Muscle layer of colon (tissue), 2 donors: Measurements from ENCODE around the gene CD300LB.
"Not testable (repeated sequence)": the region's sequence is repeated elsewhere in the genome, so short reads cannot be mapped to it uniquely, and the experiment has no call there.

ENCODE experiments used
- H3K27ac ChIP-seq: one replicate; pipeline ENCODE4 v1.7.0; 2013; ENCODE audit warnings: low read depth, mild to moderate bottlenecking, low read length, moderate library complexity
- H3K27me3 ChIP-seq, 2 donors: one replicate each; pipeline ENCODE4 v1.7.0; 2013; ENCODE audit warnings: low read length in 2 of 2, mild to moderate bottlenecking in 2 of 2; ENCODE audit not compliant: insufficient read depth in 2 of 2, control insufficient read depth in 1 of 2
- H3K36me3 ChIP-seq: one replicate; pipeline ENCODE4 v1.7.0; 2013; ENCODE audit warnings: mild to moderate bottlenecking, low read length; ENCODE audit not compliant: insufficient read depth
- H3K4me1 ChIP-seq: one replicate; pipeline ENCODE4 v1.7.0; 2013; ENCODE audit warnings: mild to moderate bottlenecking, low read length; ENCODE audit not compliant: insufficient read depth
- H3K4me3 ChIP-seq, 2 donors: one replicate each; pipeline ENCODE4 v1.7.0; 2013; ENCODE audit warnings: low read length in 2 of 2, low read depth in 1 of 2, mild to moderate bottlenecking in 1 of 2, moderate library complexity in 1 of 2
- H3K9ac ChIP-seq: one replicate; pipeline ENCODE4 v1.7.0; 2013; ENCODE audit warnings: low read length
- H3K9me3 ChIP-seq: one replicate; pipeline ENCODE4 v1.7.0; 2013; ENCODE audit warnings: mild to moderate bottlenecking, low read length
- donor health status: abdominal sarcoma.
- donor health status: Adenocarcinoma of cecum.

The CD300LB gene

GRCh38 chr17:74522381-74523105 lies 8.7 kb downstream of the CD300LB start:
- Histone ChIP-seq H3K4me1 (no peaks in the 10 kb centered on the region), H3K9me3 (no peaks in the 10 kb centered on the region), H3K36me3 (no peaks in the 10 kb centered on the region), H3K27ac (no peak overlapping the region), H3K27me3 (no peaks in the 10 kb centered on the region), H3K9ac (no peak overlapping the region), H3K4me3 (no peak overlapping the region)

GRCh38 chr17:74521701-74522201 lies 9.5 kb downstream of the CD300LB start:
- Histone ChIP-seq H3K9me3 (no peaks in the 10 kb centered on the region), H3K27ac (no peak overlapping the region), H3K27me3 (no peaks in the 10 kb centered on the region), H3K36me3 (no peaks in the 10 kb centered on the region), H3K4me3 (no peak overlapping the region), H3K9ac (no peak overlapping the region), H3K4me1 (no peaks in the 10 kb centered on the region)

- Histone ChIP-seq H3K4me3 (no peak overlapping the region), H3K4me1 (no peaks in the 10 kb centered on the region), H3K9me3 (no peaks in the 10 kb centered on the region), H3K27me3 (no peaks in the 10 kb centered on the region), H3K27ac (no peak overlapping the region), H3K9ac (no peak overlapping the region), H3K36me3 (no peaks in the 10 kb centered on the region)
Observed at GRCh38 chr17:74520790-74521480, 10.3 kb downstream of the CD300LB start.

- Histone ChIP-seq H3K9me3 (no peaks in the 10 kb centered on the region), H3K27me3 (no peaks in the 10 kb centered on the region), H3K27ac (no peak overlapping the region)
Observed at GRCh38 chr17:74520016-74520434, 11.2 kb downstream of the CD300LB start.

GRCh38 chr17:74518413-74518981 lies 12.8 kb downstream of the CD300LB start:
- not testable (repeated sequence) for H3K27ac ChIP-seq, H3K4me1 ChIP-seq, H3K36me3 ChIP-seq, H3K27me3 ChIP-seq, H3K9ac ChIP-seq, H3K9me3 ChIP-seq, H3K4me3 ChIP-seq

More at GRCh38 chr17:74520016-74520434, 11.2 kb downstream of the CD300LB start:
- H3K4me1 ChIP-seq = no peaks in the 10 kb centered on the region
- no peak overlapping the region for H3K4me3 ChIP-seq
- H3K9ac ChIP-seq = no peak overlapping the region
- no peaks in the 10 kb centered on the region for H3K36me3 ChIP-seq

- H3K27ac ChIP-seq = no peak overlapping the region
- no peaks in the 10 kb centered on the region for H3K36me3 ChIP-seq
- peaks cover 0 to 4% of the 10 kb centered on the region in 2 donors for H3K27me3 ChIP-seq
- no peak overlapping the region for H3K9ac ChIP-seq
- H3K9me3 ChIP-seq = no peaks in the 10 kb centered on the region
- no peak overlapping the region for H3K4me3 ChIP-seq
- no peaks in the 10 kb centered on the region for H3K4me1 ChIP-seq
Observed at GRCh38 chr17:74516561-74517328, 14.5 kb downstream of the CD300LB start.

GRCh38 chr17:74515941-74516340 lies 15.3 kb downstream of the CD300LB start:
- Histone ChIP-seq H3K9me3 (no peaks in the 10 kb centered on the region), H3K4me1 (no peaks in the 10 kb centered on the region)

GRCh38 chr17:74514632-74515334 lies 16.5 kb downstream of the CD300LB start:
- no peaks in the 10 kb centered on the region for H3K9me3 ChIP-seq
- H3K4me1 ChIP-seq = no peaks in the 10 kb centered on the region
- H3K27ac ChIP-seq = no peak overlapping the region
- H3K27me3 ChIP-seq = peaks cover 0 to 4% of the 10 kb centered on the region in 2 donors
- no peak overlapping the region for H3K9ac ChIP-seq
- H3K4me3 ChIP-seq = no peak overlapping the region
- H3K36me3 ChIP-seq = no peaks in the 10 kb centered on the region

More at GRCh38 chr17:74515941-74516340, 15.3 kb downstream of the CD300LB start:
- no peak overlapping the region for H3K27ac ChIP-seq
- peaks cover 0 to 4% of the 10 kb centered on the region in 2 donors for H3K27me3 ChIP-seq
- no peaks in the 10 kb centered on the region for H3K36me3 ChIP-seq
- H3K9ac ChIP-seq = no peak overlapping the region
- no peak overlapping the region for H3K4me3 ChIP-seq

GRCh38 chr17:74513987-74514631 lies 17.2 kb downstream of the CD300LB start:
- peaks cover 0 to 4% of the 10 kb centered on the region in 2 donors for H3K27me3 ChIP-seq
- H3K4me3 ChIP-seq = no peak overlapping the region
- no peak overlapping the region for H3K9ac ChIP-seq

GRCh38 chr17:74512624-74513091 lies 18.6 kb downstream of the CD300LB start:
- Histone ChIP-seq H3K27ac (no peak overlapping the region), H3K27me3 (peaks cover 0 to 4% of the 10 kb centered on the region in 2 donors), H3K9me3 (no peaks in the 10 kb centered on the region), H3K9ac (no peak overlapping the region), H3K4me1 (no peaks in the 10 kb centered on the region), H3K36me3 (no peaks in the 10 kb centered on the region), H3K4me3 (no peak overlapping the region)

More at GRCh38 chr17:74513987-74514631, 17.2 kb downstream of the CD300LB start:
- no peaks in the 10 kb centered on the region for H3K9me3 ChIP-seq
- H3K36me3 ChIP-seq = no peaks in the 10 kb centered on the region
- H3K27ac ChIP-seq = no peak overlapping the region
- no peaks in the 10 kb centered on the region for H3K4me1 ChIP-seq
